ENCODE measurements around the gene PHKG2.

Gene PHKG2

GRCh38 chr16:30728899-30729672 lies 19.1 kb upstream of the PHKG2 start:
- no peak for DNase-seq

DNA sequence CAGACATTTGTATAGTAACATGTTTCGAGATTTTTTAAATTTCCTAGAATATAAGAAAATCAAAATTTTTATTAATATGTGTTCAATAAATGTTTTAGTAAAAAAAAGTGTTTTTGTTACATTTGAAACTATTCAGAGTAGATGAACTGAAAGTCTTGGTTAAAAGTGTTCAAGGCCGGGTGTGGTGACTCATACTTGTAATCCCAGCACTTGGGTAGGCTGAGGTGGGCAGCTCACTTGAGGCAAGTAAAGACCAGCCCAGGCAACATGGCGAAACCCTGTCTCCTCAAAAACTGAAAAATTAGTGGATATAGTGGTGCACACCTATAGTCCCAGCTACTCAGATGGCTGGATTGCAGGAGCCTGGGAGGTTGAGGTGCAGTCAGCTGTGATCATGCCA lies 16.8 kb upstream of the PHKG2 start:
- no peak for DNase-seq

DNA sequence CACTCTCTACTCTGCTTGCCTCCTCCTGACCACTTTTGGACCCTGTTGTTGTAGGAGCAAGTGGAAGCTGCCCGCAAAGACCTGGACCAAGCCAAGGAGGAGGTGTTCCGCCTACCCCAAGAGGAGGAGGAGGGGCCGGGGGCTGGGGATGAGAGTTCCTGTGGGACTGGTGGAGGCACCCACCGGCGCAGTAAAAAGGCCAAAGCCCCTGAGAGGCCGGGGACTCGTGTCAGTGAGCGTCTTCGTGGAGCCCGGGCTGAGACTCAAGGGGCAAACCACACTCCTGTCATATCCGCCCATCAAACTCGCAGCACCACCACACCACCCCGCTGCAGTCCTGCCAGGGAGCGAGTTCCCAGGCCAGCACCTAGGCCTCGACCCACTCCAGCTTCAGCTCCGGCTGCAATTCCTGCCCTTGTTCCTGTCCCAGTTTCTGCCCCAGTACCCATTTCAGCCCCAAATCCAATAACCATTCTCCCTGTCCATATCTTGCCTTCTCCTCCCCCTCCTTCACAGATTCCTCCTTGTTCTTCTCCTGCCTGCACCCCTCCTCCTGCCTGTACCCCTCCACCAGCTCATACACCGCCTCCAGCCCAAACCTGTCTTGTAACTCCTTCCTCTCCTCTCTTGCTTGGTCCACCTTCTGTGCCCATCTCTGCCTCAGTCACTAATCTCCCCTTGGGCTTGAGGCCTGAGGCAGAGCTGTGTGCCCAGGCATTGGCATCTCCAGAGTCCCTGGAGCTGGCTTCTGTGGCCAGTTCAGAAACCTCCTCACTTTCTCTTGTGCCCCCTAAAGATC lies 11.0 kb upstream of the PHKG2 start:
- DNase-seq = no peak

GRCh38 chr16:30737794-30738648 lies 10.2 kb upstream of the PHKG2 start:
- no peak for DNase-seq

- no peak for DNase-seq
These were observed 9.0 kb upstream of the PHKG2 start for GRCh38 chr16:30738984-30739951.

- DNase-seq = no peak
These were observed 7.6 kb upstream of the PHKG2 start for GRCh38 chr16:30740364-30741251.

DNA sequence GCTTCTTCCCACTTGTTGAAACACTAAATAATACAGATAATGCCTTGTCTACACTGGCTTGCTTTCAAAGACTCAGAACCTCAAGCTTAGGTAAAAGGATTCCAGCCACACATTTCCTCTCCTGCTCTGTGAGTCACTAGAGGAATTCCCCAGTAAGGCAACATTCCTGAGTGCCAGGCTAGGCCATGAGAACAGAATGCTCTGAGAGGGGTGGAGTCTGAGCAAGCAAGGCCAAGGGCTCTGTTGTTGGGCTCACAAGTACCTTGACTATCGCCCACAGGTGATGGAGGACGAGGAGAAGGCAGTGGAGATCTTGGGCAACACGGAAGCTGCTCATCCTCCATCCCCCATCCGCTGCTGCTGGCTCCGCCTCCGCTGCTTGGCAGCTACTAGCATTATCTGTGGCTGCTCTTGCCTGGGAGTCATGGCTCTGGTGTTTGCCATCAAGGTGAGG lies 6.7 kb upstream of the PHKG2 start:
- no peak for DNase-seq

- no peak for DNase-seq
These were observed 4.5 kb upstream of the PHKG2 start for GRCh38 chr16:30743716-30744115.

DNA sequence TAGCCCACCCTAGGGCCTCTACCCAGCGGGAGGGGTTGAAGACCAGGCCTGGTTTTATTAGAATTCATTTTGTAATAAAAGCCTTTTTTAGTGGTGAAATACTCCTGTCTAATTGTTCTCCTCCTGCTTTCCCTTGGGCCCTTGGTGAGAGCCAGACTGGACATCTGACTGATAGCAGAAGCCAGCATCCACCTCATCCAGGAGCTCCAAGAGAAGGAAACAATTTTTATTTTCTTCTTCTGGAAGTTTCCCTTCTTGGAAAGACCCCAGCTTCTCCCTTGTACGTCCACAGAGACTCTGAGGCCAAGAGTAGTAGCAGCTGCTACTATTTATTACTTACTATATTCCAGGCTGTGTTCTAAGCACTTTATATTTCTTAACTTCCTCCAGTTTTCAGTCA lies 4.0 kb upstream of the PHKG2 start:
- DNase-seq = no peak

- no peak for DNase-seq
These were observed 3.1 kb upstream of the PHKG2 start for GRCh38 chr16:30745082-30745481.

DNA sequence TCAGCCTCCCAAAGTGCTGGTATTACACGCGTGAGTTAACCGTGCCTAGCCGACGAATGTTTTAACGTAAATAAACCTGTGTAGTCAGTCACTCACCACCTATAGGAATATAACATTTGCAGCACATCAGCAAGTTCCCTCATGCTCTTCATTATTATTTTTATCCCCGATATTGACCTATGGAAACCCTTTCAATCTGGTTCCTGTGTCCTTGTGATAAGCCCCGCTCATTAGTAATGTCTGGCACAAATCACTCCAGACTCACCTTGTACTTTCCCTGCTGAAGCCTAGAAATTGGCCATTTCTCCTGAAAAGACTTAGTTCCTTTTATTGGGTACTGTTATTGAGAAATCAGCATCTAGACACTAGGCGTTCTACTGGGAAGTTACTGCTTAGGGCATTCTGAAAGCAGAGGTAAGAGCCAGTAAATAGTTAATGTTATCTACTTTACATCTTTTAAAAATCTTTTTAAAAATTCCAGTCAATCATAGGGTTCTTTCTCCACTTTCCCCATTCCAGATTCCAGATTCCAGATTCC lies 1.5 kb upstream of the PHKG2 start:
- no peak for DNase-seq

- no peak for DNase-seq
These were observed 894 bp upstream of the PHKG2 start for GRCh38 chr16:30747331-30747730.

DNA sequence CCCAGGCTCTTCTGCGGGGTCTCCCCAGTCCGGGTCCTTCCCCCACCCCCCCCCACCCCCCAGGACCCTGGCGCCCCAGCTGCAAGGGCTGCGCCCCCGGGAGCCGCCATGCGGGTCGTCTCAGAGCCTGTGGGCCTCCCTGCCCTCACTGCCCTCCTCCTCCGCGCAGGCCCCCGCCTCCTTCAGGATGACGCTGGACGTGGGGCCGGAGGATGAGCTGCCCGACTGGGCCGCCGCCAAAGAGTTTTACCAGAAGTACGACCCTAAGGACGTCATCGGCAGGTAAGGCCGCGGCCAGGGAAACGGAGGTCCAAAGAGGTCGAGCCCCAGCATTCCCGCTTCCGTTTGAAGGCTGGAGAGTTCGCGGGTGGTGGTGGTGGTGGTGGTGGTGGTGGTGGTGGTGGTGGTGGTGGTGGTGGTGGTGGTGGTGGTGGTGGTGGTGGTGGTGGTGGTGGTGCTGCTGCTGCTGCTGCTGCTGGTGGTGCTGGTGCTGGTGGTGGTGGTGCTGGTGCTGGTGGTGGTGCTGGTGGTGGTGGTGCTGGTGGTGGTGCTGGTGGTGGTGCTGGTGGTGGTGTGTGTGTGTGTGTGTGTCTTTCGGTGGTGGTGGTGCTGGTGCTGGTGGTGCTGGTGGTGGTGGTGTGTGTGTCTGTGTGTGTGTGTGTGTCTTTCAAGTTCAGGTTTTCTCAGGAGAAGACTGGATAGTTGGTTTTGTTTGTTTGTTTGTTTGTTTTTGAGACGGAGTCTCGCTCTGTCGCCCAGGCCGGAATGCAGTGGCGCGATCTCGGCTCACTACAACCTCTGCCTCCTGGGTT lies 615 bp downstream of the PHKG2 start:
- DNase-seq = no peak

- no peak for DNase-seq
These were observed 2.0 kb downstream of the PHKG2 start for GRCh38 chr16:30750201-30750600.

GRCh38 chr16:30750876-30751465 lies 2.7 kb downstream of the PHKG2 start:
- DNase-seq = no peak

DNA sequence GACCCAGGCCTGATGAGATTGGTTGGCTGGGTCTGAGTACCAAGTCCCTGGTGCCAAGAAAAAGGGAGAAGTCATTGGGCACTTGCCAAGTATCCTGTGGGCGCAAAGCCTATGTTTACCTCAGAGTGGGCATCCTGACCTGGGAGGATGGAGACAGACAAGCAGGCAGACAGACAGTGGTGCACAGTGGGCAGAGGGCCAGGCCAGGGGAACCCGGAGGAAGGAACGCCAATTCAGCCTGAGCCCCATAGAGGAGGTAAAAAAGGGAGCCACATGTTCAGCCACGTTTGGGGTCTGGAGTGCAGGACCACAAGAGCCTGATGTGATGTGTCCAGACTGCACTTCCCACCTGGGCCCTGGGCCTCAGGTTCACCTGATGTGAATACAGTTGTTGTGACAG lies 5.4 kb downstream of the PHKG2 start:
- no peak for DNase-seq

- no peak for DNase-seq
These were observed 7.9 kb downstream of the PHKG2 start for GRCh38 chr16:30755955-30756780.

DNA sequence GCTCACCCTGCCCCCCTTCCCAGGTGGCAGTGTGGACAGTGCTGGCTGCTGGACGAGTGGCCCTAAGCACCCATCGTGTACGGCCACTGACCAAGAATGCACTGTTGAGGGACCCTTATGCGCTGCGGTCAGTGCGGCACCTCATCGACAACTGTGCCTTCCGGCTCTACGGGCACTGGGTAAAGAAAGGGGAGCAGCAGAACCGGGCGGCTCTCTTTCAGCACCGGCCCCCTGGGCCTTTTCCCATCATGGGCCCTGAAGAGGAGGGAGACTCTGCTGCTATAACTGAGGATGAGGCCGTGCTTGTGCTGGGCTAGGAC lies 8.5 kb downstream of the PHKG2 start:
- DNase-seq = no peak

- no peak for DNase-seq
These were observed 9.1 kb downstream of the PHKG2 start for GRCh38 chr16:30757316-30757715.

Data from CD4-positive, alpha-beta T cell treated with Interleukin-6 for 4 hours (primary cell).